ENCODE data around the gene DSE. TPM values are rescaled to one million over a fixed set of nuclear protein-coding genes. Genes with fewer than 3 reads are reported as not detected.

The DSE gene
- total RNA-seq = 199 and 230 TPM in 2 replicates

GRCh38 chr6:116370760-116371119 lies at the start of gene DSE:
Gene DSE (plus strand): TSS chr6:116370947. CDS start chr6:116399251, 28,304 bp downstream.

GRCh38 chr6:116461331-116461931 lies 90.7 kb downstream of the DSE start, which contains the start of gene CALHM6:
Gene CALHM6 (plus strand): TSS chr6:116461375. CDS start chr6:116461930, 555 bp downstream.

Other genes with a start within 250 kb of the DSE start
- gene COL10A1, start 244.8 kb upstream of the DSE start, total RNA-seq = 0.05 and 0.30 TPM in 2 replicates
- 8.3 and 9.0 TPM in 2 replicates for gene TSPYL4, start 116.9 kb upstream of the DSE start, total RNA-seq
- 66.2 and 71.3 TPM in 2 replicates for gene TSPYL1, start 91.0 kb upstream of the DSE start, total RNA-seq
- gene CALHM6, start 90.4 kb downstream of the DSE start, total RNA-seq = 0.42 and 2.1 TPM in 2 replicates
- 6.1 and 15.1 TPM in 2 replicates for gene CALHM5, start 140.7 kb downstream of the DSE start, total RNA-seq
- 0.30 TPM in 1 of 2 replicates, not detected in the other for gene TRAPPC3L, start 174.7 kb downstream of the DSE start, total RNA-seq
- gene CALHM4, start 182.8 kb downstream of the DSE start, total RNA-seq = not detected in 2 replicates
- 19.9 and 21.1 TPM in 2 replicates for gene RWDD1, start 200.6 kb downstream of the DSE start, total RNA-seq
- 0.05 and 0.30 TPM in 2 replicates for gene RSPH4A, start 245.5 kb downstream of the DSE start, total RNA-seq